Transverse colon (tissue), 4 donors: ENCODE results near the gene WNT5A.

Experiments
- CTCF ChIP-seq, 5 experiments: fragments of 200-600 bp in 3 of 5; fragments of 450-650 bp in 2 of 5; sonication (generic) in 3 of 5; IDR thresholded peaks; 1 replicate in 2 of 5; 2 replicates in 3 of 5; pipeline ENCODE4 v1.5.1; 2016 to 2017; ENCODE audit warnings: antibody characterized with exemption in 5 of 5, inconsistent platforms in 3 of 5, mild to moderate bottlenecking in 2 of 5, moderate library complexity in 1 of 5
- EP300 ChIP-seq: sonication (generic); formaldehyde crosslinking; IDR thresholded peaks from one replicate; pipeline ENCODE4 v1.6.1; 2017; ENCODE audit warnings: antibody characterized with exemption, low read depth
- POLR2A ChIP-seq: fragments of 450-650 bp; IDR thresholded peaks from one replicate; pipeline ENCODE4 v1.6.1; 2016; ENCODE audit warnings: antibody characterized with exemption, mild to moderate bottlenecking, moderate library complexity
- POLR2AphosphoS5 ChIP-seq, 3 donors: sonication (generic); formaldehyde crosslinking; IDR thresholded peaks; one replicate each; pipeline ENCODE4 v1.6.1; 2016; ENCODE audit warnings: antibody characterized with exemption in 3 of 3

- TF ChIP-seq CTCF (IDR thresholded peaks at IDR 0.05) = no peak
- TF ChIP-seq POLR2A = no peak
- no peak for TF ChIP-seq POLR2AphosphoS5 (IDR thresholded peaks at IDR 0.05)
- TF ChIP-seq EP300 = no peak
Measured at GRCh38 chr3:55521064-55521737, 34.1 kb upstream of the WNT5A start.
